Measurements from ENCODE around the gene SLC20A1. TPM values are rescaled to one million over a fixed set of nuclear protein-coding genes. Genes with fewer than 3 reads are reported as not detected.
A peak's percentile ranks its signal among the peaks of the same experiment; 100 is the strongest.

SLC20A1 gene
- total and polyA plus RNA-seq, 2 of the 4 experiments (the other 2 are of a cell fraction): 93.6 to 94.1 TPM

DNA sequence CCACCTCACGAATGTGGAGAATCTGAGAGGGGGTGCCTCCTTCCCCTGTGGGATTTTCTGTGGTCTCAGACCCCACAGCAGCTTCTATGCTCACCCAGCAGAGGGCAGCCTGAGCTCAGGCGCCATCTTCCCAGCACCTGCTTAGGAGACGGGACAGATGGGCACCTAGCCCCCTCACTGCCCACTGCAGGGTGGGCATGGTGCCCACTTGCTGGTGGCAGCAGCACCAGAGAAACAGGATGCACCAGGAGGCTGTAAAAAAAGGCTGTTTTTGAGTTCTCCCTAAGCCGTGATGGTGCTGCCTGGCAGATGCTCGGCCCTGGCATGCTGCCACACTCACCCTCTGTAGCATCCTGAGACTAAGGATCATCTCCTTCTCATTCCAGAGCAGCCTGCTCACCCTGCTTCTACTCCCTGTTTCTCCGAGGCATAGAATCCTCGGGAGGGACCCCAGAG is 19.1 kb upstream of the SLC20A1 start:
- no TSS peak for BruUV-seq (replicated peaks)
- peak overlapping the region; percentile 95 for H2AK9ac ChIP-seq (replicated peaks; ENCODE audit: low read depth, low read length, poor library complexity)
- ChIA-PET CTCF (interaction anchor here (0.6 to 3.0 kb wide), 11 partner anchors 18 to 315 kb away, joined by 3 to 15 read pairs (median 4); partner anchors contain the start of gene SLC20A1), POLR2A (ENCODE audit: unreplicated experiment) (interaction anchor here (0.6 to 1.4 kb wide), 4 partner anchors 15 to 496 kb away, joined by 3 to 13 read pairs (median 3); no protein-coding TSS in a partner anchor)
- peaks cover 29% of the 10 kb centered on the region for H3K4me1 ChIP-seq (ENCODE audit: control insufficient read depth, insufficient read depth, low read length)
- peak overlapping the region; percentile 92 for H2AFZ ChIP-seq (replicated peaks; ENCODE audit: low read length, poor library complexity)
- peak overlapping the region; percentile 79 for H3K27ac ChIP-seq (ENCODE audit: insufficient read depth, low read length)
- no peaks in the 10 kb centered on the region for H3K9me3 ChIP-seq (ENCODE audit: control insufficient read depth, insufficient read depth, low read length)
- H3K14ac ChIP-seq (replicated peaks; ENCODE audit: low read depth, low read length): peak overlapping the region; percentile 99
- peak overlapping the region; percentile 68 for H3K4me2 ChIP-seq (ENCODE audit: low read depth, low read length)
- H3K18ac ChIP-seq (ENCODE audit: low read depth, low read length): peak overlapping the region; percentile 58
- intact Hi-C loops (cut with micrococcal nuclease): loop anchor here (1.0 to 10.0 kb wide), 3 partner anchors 19 to 318 kb away; partner anchors contain the start of gene SLC20A1
- peak overlapping the region; percentile 99 for H2BK20ac ChIP-seq (ENCODE audit: low read depth, low read length)
- H4K8ac ChIP-seq (ENCODE audit: low read depth in 2 of 2, low read length in 2 of 2): peak overlapping the region; percentile 74 to 98
- WGBS, 2 experiments (ENCODE audit: extremely low coverage in 2 of 2, insufficient read length in 1 of 2): 0% methylated on average over 1 of the region's 7 CpGs; no CpG with 5 or more reads in 1 of the 2 experiments
- in situ Hi-C loops (cut with MboI; ENCODE audit: low sequenced_read_pairs): loop anchor here (10.0 kb wide), 1 partner anchor 318 kb away; no protein-coding TSS in a partner anchor
- peak overlapping the region; percentile 98 for H3K56ac ChIP-seq (ENCODE audit: extremely low read depth, insufficient read depth, low read length)
- peak overlapping the region; percentile 26; the same call in 1 of the 2 replicates for H3K9ac ChIP-seq (ENCODE audit: low read depth, low read length)
- no peaks in the 10 kb centered on the region for H3K36me3 ChIP-seq (ENCODE audit: control insufficient read depth, insufficient read depth, low read length)
- H2BK120ac ChIP-seq (ENCODE audit: low read depth, low read length): peak overlapping the region; percentile 100
- peaks cover 26% of the 10 kb centered on the region for H3K9me1 ChIP-seq (ENCODE audit: insufficient read depth, low read length)
- peak overlapping the region; percentile 90; the same call in 2 of the 3 replicates for H2BK15ac ChIP-seq (ENCODE audit: low read depth, low read length)
- peak overlapping the region; percentile 89 for H2BK5ac ChIP-seq (ENCODE audit: low read depth, low read length, poor library complexity, severe bottlenecking)
- peak overlapping the region; percentile 99 for H3K23ac ChIP-seq (ENCODE audit: low read depth, low read length)
- DNase-seq (peak; percentile 68), ATAC-seq (ENCODE audit: low read depth) (peak; percentile 54)
- H4K20me1 ChIP-seq (ENCODE audit: insufficient read depth, low read length): no peaks in the 10 kb centered on the region; the same call in 1 of the 2 replicates
- H4K5ac ChIP-seq (ENCODE audit: low read depth, low read length): peak overlapping the region; percentile 52
- no peak overlapping the region; the same call in 1 of the 2 replicates for H3K4me3 ChIP-seq (ENCODE audit: insufficient read depth, low read depth, low read length)
- dilution Hi-C loops (cut with HindIII; ENCODE audit: low sequenced_read_pairs, unreplicated experiment): no loop called here
- H4K91ac ChIP-seq (ENCODE audit: insufficient read depth, low read depth, low read length): peak overlapping the region; percentile 97
- H3K79me1 ChIP-seq (ENCODE audit: low read depth in 1 of 2, low read length in 2 of 2): peaks cover 0 to 16% of the 10 kb centered on the region in 2 experiments; a peak in 2 of 4 replicates
- peak overlapping the region; percentile 98 for H3K4ac ChIP-seq (ENCODE audit: low read depth, low read length)
- H3K27me3 ChIP-seq (ENCODE audit: control insufficient read depth, insufficient read depth, low read length): no peaks in the 10 kb centered on the region
- peak overlapping the region; percentile 96 for H2AK5ac ChIP-seq (ENCODE audit: low read depth, low read length)
- TF ChIP-seq CEBPB (IDR thresholded peaks at IDR 0.05; ENCODE audit: low read depth, low read length) (no peak), CHD1 (IDR thresholded peaks at IDR 0.05; ENCODE audit: low read depth, low read length) (no peak), MXI1 (IDR thresholded peaks at IDR 0.05; ENCODE audit: borderline replicate concordance, low read depth, low read length) (no peak), FOS (IDR thresholded peaks at IDR 0.05; ENCODE audit: low read depth, low read length) (no peak), SMC3 (IDR thresholded peaks at IDR 0.05; ENCODE audit: low read depth, low read length) (peak; percentile 77), RFX5 (IDR thresholded peaks at IDR 0.05; ENCODE audit: low read depth, low read length) (no peak), USF2 (IDR thresholded peaks at IDR 0.05; ENCODE audit: low read depth, low read length) (no peak), POLR2A (IDR thresholded peaks at IDR 0.05; ENCODE audit: low read depth, low read length) (no peak; the same call in 1 of the 2 replicates), RCOR1 (IDR thresholded peaks at IDR 0.05; ENCODE audit: insufficient replicate concordance, low read length) (no peak), MAFK (IDR thresholded peaks at IDR 0.05; ENCODE audit: low read depth, low read length) (no peak), MAZ (IDR thresholded peaks at IDR 0.05; ENCODE audit: borderline replicate concordance, low read depth, low read length) (no peak; the same call in 1 of the 2 replicates), RAD21 (IDR thresholded peaks at IDR 0.05; ENCODE audit: low read length) (peak; percentile 86), NFE2L2 (IDR thresholded peaks at IDR 0.05; ENCODE audit: low read depth, low read length) (no peak)
- TF ChIP-seq, protein P1, sequence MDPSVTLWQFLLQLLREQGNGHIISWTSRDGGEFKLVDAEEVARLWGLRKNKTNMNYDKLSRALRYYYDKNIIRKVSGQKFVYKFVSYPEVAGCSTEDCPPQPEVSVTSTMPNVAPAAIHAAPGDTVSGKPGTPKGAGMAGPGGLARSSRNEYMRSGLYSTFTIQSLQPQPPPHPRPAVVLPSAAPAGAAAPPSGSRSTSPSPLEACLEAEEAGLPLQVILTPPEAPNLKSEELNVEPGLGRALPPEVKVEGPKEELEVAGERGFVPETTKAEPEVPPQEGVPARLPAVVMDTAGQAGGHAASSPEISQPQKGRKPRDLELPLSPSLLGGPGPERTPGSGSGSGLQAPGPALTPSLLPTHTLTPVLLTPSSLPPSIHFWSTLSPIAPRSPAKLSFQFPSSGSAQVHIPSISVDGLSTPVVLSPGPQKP (IDR thresholded peaks at IDR 0.05; ENCODE audit: borderline replicate concordance, low read depth, low read length): no peak
- TF ChIP-seq, protein P2, sequence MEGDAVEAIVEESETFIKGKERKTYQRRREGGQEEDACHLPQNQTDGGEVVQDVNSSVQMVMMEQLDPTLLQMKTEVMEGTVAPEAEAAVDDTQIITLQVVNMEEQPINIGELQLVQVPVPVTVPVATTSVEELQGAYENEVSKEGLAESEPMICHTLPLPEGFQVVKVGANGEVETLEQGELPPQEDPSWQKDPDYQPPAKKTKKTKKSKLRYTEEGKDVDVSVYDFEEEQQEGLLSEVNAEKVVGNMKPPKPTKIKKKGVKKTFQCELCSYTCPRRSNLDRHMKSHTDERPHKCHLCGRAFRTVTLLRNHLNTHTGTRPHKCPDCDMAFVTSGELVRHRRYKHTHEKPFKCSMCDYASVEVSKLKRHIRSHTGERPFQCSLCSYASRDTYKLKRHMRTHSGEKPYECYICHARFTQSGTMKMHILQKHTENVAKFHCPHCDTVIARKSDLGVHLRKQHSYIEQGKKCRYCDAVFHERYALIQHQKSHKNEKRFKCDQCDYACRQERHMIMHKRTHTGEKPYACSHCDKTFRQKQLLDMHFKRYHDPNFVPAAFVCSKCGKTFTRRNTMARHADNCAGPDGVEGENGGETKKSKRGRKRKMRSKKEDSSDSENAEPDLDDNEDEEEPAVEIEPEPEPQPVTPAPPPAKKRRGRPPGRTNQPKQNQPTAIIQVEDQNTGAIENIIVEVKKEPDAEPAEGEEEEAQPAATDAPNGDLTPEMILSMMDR (conservative IDR thresholded peaks at IDR 0.05; ENCODE audit: low read depth, low read length): peak; percentile 79
